Skeletal muscle cell (primary cell): Measurements from ENCODE around the gene CSNK1G2.

Source experiments
- DNase-seq: peaks from one replicate; pipeline ENCODE4 v3.0.0-alpha.2; 2010; ENCODE audit warnings: low read depth
- H3K4me3 ChIP-seq: 2 replicates; pipeline ENCODE4 v1.5.1; 2011; ENCODE audit warnings: low read depth, mild to moderate bottlenecking, control low read depth, low read length, moderate library complexity

Gene CSNK1G2

GRCh38 chr19:1957562-1958248 is 16.7 kb downstream of the CSNK1G2 start:
- no peak overlapping the region for H3K4me3 ChIP-seq
- no peak for DNase-seq

GRCh38 chr19:1959928-1960589 is 19.1 kb downstream of the CSNK1G2 start:
- H3K4me3 ChIP-seq, result no peak overlapping the region
- no peak for DNase-seq

- no peak overlapping the region for H3K4me3 ChIP-seq
- DNase-seq, result no peak
Measured at GRCh38 chr19:1961000-1961883, 20.3 kb downstream of the CSNK1G2 start.

DNA sequence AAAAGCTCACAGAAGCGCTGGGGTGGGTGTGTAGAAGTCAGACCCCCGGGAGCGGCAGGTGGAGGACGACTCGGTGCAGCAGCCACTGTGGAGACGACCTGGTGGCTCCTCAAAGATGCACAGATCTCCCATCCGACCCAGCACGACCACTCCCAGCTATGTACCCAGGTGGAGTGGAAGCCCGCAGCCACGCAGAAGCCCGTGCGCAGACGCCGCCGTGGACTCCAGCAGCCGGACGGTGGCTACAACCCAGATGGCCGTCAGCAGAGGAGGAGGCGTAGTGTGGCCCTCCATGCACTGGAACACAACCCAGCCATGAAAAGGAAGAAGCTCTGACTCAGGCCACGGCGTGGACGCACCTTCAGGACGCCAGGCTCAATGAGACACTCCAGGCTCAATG is 21.7 kb downstream of the CSNK1G2 start:
- DNase-seq, result no peak
- H3K4me3 ChIP-seq, result no peak overlapping the region

GRCh38 chr19:1967087-1967608 is 26.2 kb downstream of the CSNK1G2 start:
- no peak for DNase-seq
- no peak overlapping the region for H3K4me3 ChIP-seq

- DNase-seq, result no peak
Measured at GRCh38 chr19:1968279-1969175, 27.6 kb downstream of the CSNK1G2 start.

DNA sequence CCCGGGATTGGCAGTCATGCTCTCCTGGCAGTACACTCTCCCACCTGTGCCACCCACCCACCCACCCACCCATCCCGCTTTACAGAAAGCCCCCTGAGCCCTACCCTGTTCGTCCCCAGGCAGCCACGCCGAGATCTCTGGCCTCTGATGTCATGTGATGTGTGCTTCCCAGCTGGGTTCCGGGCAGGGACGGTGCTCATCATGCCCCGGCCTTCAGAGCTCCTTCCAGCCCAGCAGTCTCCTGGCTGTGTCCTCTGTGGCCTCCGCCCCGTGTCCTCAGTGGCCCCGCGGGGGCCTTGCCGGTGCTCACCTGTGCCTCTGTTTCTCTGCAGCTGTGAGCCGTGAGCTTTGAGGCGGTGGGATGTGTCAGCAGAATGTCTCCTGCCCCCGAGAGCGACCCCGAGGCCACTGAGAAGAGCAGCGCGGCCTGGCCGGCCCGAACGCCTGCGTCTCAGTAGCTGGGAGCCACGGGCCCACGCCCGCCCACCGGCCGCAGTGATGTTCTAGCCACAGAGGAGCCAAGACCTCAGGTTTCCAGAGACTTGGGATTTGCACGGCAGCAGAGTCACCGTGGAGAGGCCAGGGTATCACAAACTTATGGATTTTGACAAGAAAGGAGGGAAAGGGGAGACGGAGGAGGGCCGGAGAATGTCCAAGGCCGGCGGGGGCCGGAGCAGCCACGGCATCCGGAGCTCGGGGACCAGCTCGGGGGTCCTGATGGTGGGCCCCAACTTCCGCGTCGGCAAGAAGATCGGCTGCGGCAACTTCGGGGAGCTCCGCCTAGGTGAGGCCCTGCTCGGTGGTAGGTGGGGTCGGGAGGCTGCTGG is 28.4 kb downstream of the CSNK1G2 start:
- no peak overlapping the region for H3K4me3 ChIP-seq
- DNase-seq, result no peak

More at GRCh38 chr19:1968279-1969175, 27.6 kb downstream of the CSNK1G2 start:
- no peak overlapping the region for H3K4me3 ChIP-seq

- no peak overlapping the region for H3K4me3 ChIP-seq
- DNase-seq, result no peak
Measured at GRCh38 chr19:1970003-1970805, 29.2 kb downstream of the CSNK1G2 start.

GRCh38 chr19:1970806-1971502 is 30.0 kb downstream of the CSNK1G2 start:
- no peak overlapping the region for H3K4me3 ChIP-seq
- DNase-seq, result no peak

DNA sequence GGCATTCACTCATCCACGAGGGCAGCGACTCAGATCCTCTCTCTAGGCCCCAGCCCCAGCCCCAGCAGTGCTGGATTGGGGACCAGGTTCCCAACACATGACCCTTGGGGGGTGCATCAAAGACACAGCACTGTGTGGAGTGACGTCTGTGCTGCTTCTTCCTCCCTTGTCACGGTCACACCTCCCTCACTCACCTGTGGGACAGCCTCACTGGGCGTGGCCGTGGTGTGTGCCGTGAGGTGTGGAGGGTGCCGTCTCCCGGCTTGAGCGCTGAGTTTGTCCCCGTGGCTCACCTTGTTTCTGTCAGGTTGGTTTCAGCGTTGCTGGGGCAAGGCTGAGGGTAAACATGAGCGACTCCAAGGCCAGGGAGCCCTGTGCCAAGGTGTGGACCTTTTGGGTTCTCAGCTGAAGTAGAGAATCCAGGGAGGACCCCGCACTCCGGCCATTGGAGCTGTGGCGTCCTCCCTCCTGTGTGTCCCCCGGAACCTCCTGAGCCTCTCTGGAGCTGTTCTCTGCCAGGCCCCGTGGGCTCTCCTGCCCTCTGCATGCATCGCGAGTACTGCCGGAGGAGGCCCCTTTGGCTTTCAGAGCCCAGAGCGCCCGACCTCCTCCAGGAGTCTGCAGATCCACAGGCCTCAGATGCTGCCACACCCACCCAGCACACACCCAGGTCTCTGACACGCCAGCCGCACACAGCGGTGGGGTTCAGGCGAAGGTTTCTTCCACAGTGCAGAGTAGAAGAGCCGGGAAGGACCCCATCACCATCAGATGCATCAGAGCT is 33.6 kb downstream of the CSNK1G2 start:
- no peak overlapping the region for H3K4me3 ChIP-seq
- no peak for DNase-seq

DNA sequence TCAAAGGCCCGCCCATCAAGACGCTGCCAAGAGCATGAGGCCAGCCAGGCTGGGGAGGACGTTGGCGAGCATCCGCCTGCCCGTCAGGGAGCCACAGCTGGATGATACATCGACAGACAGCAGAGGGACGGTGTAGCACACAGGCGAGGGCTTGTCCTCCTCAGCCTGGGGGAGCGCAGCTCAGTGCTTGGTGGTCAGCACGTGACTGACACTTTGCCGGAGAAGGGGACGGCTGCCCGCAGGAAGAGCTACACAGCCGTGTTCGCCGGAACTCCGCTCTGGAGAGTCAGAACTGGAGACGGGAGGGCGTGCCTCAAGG is 34.1 kb downstream of the CSNK1G2 start:
- H3K4me3 ChIP-seq, result no peak overlapping the region
- DNase-seq, result no peak

DNA sequence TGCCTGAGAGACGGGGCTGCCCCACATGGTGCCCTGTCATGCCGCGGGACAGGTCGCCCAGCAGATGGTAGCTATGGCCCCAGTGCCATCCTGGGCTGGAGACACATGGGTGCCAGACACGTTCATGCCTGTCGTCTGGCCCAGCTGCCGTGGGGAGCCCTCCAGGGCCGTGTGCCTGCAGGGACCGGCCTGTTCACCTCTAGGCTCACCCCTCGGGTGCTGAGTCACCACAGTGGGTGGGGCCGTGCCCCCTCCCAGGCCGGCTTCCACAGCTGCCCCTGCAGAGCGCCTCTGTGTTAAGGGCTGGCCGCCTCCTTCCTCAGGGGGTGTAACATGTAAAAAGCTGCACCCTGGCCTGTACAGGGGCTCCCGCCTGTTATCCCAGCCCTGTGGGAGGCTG is 36.1 kb downstream of the CSNK1G2 start:
- H3K4me3 ChIP-seq, result no peak overlapping the region
- no peak for DNase-seq

- DNase-seq, result no peak
- H3K4me3 ChIP-seq, result no peak overlapping the region
Measured at GRCh38 chr19:1978346-1978894, 37.4 kb downstream of the CSNK1G2 start.

- DNase-seq, result no peak
- H3K4me3 ChIP-seq, result no peak overlapping the region
Measured at GRCh38 chr19:1979017-1979416, 38.0 kb downstream of the CSNK1G2 start.

DNA sequence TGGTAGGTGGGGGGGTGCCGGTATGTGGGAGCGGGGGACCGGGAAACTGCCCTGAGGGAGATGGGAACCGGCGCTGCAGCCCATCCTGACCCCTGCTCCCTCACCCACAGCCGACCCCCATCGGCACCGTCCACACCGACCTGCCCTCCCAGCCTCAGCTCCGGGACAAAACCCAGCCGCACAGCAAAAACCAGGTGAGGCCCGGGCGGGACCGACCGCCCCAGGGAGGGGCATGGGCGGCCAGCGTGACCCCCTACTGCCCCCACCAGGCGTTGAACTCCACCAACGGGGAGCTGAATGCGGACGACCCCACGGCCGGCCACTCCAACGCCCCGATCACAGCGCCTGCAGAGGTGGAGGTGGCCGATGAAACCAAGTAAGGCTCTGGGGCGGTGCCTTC is 38.7 kb downstream of the CSNK1G2 start:
- DNase-seq, result no peak
- no peak overlapping the region for H3K4me3 ChIP-seq
